ENCODE measurements around the gene CDK5. TPM values are rescaled to one million over a fixed set of nuclear protein-coding genes. Genes with fewer than 3 reads are reported as not detected.

The CDK5 gene
- total and polyA plus RNA-seq, 9 of the 15 experiments (the other 6 are each of a cell fraction or from before 2014, with no cell fraction given), result 3.2 to 38.0 (median 27.5) TPM

- TF ChIP-seq ZNF318 (IDR thresholded peaks at IDR 0.05; ENCODE audit: borderline replicate concordance in 1 of 2, low read depth in 1 of 2) (no peak), RBFOX2 (IDR thresholded peaks at IDR 0.05; ENCODE audit: low read depth, low read length) (peak; percentile 97), TAF9B (IDR thresholded peaks at IDR 0.05; ENCODE audit: partially characterized antibody) (no peak), TCF3 (CRISPR knock-in tag; IDR thresholded peaks at IDR 0.05) (no peak; the same call in 1 of the 2 replicates), NFE2 (IDR thresholded peaks at IDR 0.05; ENCODE audit: low read depth) (0 out of 2 replicates have a peak, but pooled peaks have one; percentile 20), HBP1 (CRISPR knock-in tag; IDR thresholded peaks at IDR 0.05) (0 out of 2 replicates have a peak, but pooled peaks have one; percentile 68), CTCFL (IDR thresholded peaks at IDR 0.05; ENCODE audit: borderline replicate concordance, insufficient read depth, low read depth, low read length, poor library complexity, severe bottlenecking) (no peak), ESRRB (CRISPR knock-in tag; IDR thresholded peaks at IDR 0.05; ENCODE audit: borderline replicate concordance) (no peak)
These were observed 22.9 kb upstream of the CDK5 start, which contains the start of gene FASTK (continued) for GRCh38 chr7:151080522-151081169.

All from K562 (cell line).